ENCODE results near the gene OR10G7. TPM values are rescaled to one million over a fixed set of nuclear protein-coding genes. Genes with fewer than 3 reads are reported as not detected.
A peak's percentile ranks its signal among the peaks of the same experiment; 100 is the strongest.

Gene OR10G7
- total RNA-seq, 6 donors from 2014 or later = not detected

DNA sequence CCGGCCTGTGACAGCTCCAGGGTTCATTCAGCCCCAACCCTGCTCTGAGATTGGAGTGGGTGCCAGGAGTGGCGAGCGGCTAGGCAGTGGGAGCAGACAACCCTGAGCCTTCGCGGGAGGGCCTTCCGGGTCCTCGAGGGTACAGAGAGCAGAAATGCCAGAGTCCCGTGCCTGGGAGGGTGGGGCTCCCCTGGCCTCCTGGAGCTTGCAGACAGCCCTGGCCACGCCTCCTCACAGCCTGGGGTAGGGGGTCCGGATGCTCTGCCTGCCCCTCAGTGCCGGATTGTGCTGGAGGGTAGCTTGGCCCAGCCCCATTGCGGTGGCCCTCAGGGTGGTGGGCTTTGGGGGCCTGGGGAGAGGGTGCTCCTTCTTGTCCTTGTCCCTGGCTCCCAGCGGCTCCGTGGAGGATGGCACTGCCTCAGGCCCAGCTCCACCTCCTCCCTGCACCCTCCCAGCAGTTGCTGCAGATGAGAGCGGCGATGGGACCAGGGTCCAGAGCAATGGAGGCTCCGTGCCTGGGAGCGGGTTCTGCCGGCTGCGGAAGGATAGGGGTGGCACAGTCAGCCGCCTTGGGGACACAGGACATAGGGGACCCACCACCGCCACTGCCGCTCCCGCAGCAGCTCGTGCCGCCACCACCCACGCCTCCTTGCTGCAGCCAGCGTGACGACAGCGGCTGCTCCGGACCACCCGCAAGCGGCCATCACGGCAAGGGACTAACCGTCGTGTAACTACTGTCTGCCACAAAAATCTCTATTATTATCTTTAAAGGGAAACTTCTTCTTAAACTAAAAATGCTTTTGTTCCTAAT, 34.9 kb upstream of the OR10G7 start:
- peak overlapping the region in 1 of 4 donors; percentile 33 for H3K27ac ChIP-seq
- peaks cover 0 to 9% (median 0%) of the 10 kb centered on the region in 4 donors for H3K27me3 ChIP-seq
- WGBS, 2 donors = 7 to 10% methylated on average over 16 to 35 of the region's 36 CpGs
- DNase-seq (peak in 1 of 2 donors; percentile 86), ATAC-seq (ENCODE audit: low FRiP score in 2 of 2) (peak; percentile 50 to 61)
- peaks cover 2 to 16% (median 8%) of the 10 kb centered on the region in 4 donors for H3K4me1 ChIP-seq
- H3K9me3 ChIP-seq = no peaks in the 10 kb centered on the region
- H3K4me3 ChIP-seq = peak overlapping the region in 3 of 4 donors; percentile 28 to 43 (median 37)
- H3K36me3 ChIP-seq = no peaks in the 10 kb centered on the region
- peak in 1 of 6 experiments; percentile 6 for TF ChIP-seq CTCF (IDR thresholded peaks at IDR 0.05)
- TF ChIP-seq POLR2A (IDR thresholded peaks at IDR 0.05) = peak in 1 of 4 donors; percentile 39
- no peak for TF ChIP-seq EP300 (IDR thresholded peaks at IDR 0.05)

DNA sequence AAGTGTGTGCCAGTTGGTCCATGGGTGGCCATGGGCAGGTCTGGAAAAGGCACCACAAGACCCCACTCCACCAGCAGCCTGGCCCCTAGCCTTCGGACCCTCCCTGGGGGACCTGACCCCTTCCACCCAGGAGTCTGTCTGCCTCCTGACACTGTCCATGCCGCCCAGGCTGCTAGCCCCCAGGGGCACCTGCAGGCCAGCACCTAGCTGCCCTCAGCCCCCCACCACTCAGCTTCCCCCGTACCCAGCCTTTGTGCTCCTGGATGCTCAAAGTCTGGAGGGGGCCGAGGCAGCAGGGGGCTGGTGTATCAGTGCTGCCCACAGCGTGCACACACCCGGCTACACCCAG, 34.3 kb upstream of the OR10G7 start:
- ATAC-seq (ENCODE audit: low FRiP score in 2 of 2) (peak in 1 of 2 donors; percentile 3), DNase-seq (no peak)

DNA sequence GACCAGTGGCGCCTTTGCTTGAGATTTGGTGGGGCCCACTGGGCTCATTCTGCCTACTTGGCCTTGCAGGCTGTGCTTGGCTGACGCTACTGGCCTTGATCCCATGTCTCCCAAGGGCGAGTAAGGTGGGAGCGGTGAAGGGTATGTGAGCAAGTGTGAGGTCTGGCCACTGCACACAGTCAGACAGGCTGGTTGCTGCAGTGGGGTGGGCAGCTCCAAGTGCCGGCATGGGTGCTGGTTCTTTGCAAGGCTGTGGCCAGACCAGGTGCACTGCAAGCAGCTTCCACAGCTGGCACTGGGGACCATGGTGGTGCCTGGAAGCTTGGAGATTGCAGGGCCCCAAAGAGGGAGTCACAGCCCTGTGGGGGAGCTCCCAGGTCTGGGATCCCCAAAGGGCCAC, 33.4 kb upstream of the OR10G7 start:
- peaks cover 0 to 9% (median 0%) of the 10 kb centered on the region in 4 donors for H3K27me3 ChIP-seq

More for the DNA sequence above, 34.3 kb upstream of the OR10G7 start:
- 77 to 100% methylated on average over 1 to 4 of the region's 6 CpGs for WGBS, 2 donors
- TF ChIP-seq EP300 (IDR thresholded peaks at IDR 0.05) (no peak), POLR2AphosphoS5 (IDR thresholded peaks at IDR 0.05) (no peak), CTCF (IDR thresholded peaks at IDR 0.05) (no peak), POLR2A (IDR thresholded peaks at IDR 0.05) (no peak)
- Histone ChIP-seq H3K27me3 (peaks cover 0 to 9% (median 0%) of the 10 kb centered on the region in 4 donors), H3K36me3 (no peaks in the 10 kb centered on the region), H3K4me3 (peak overlapping the region in 1 of 4 donors; percentile 37), H3K27ac (peak overlapping the region in 1 of 4 donors; percentile 33), H3K9me3 (no peaks in the 10 kb centered on the region), H3K4me1 (peaks cover 2 to 16% (median 10%) of the 10 kb centered on the region in 4 donors)

DNA sequence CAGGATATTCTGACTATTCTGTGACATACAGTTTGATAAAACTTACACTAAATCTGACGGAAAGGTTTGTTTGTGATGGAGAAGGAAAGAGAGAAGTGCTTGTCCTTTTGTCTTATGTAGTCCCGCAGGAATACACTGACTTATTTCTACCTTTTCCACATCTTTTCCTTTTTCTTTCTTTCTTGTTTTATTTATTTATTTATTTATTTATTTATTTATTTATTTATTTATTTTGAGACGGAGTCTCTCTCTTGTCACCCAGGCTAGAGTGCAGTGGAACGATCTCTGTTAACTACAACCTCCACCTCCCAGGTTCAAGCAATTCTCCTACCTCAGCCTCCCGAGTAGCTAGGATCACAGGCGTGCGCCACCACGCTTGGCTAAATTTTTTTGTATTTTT, 31.0 kb upstream of the OR10G7 start:
- no peak overlapping the region for H3K4me3 ChIP-seq

More for the DNA sequence above, 33.4 kb upstream of the OR10G7 start:
- DNase-seq = peak in 1 of 2 donors; percentile 26
- H3K4me1 ChIP-seq = peaks cover 2 to 23% (median 14%) of the 10 kb centered on the region in 4 donors
- ATAC-seq (ENCODE audit: low FRiP score in 2 of 2) = no peak
- H3K9me3 ChIP-seq = no peaks in the 10 kb centered on the region
- H3K27ac ChIP-seq = no peak overlapping the region
- H3K4me3 ChIP-seq = no peak overlapping the region
- TF ChIP-seq EP300 (IDR thresholded peaks at IDR 0.05) = no peak
- no peak for TF ChIP-seq POLR2A (IDR thresholded peaks at IDR 0.05)
- TF ChIP-seq CTCF (IDR thresholded peaks at IDR 0.05) = no peak
- no peak for TF ChIP-seq POLR2AphosphoS5 (IDR thresholded peaks at IDR 0.05)
- WGBS, 2 donors = 89 to 91% methylated on average over 4 to 5 of the region's 5 CpGs
- H3K36me3 ChIP-seq = no peaks in the 10 kb centered on the region

More for the DNA sequence above, 31.0 kb upstream of the OR10G7 start:
- H3K27ac ChIP-seq = no peak overlapping the region
- ATAC-seq (ENCODE audit: low FRiP score in 2 of 2) = no peak
- H3K36me3 ChIP-seq = no peaks in the 10 kb centered on the region
- 86 to 87% methylated on average over 8 of the region's 8 CpGs for WGBS, 2 donors
- TF ChIP-seq CTCF (IDR thresholded peaks at IDR 0.05) (no peak), POLR2AphosphoS5 (IDR thresholded peaks at IDR 0.05) (no peak), EP300 (IDR thresholded peaks at IDR 0.05) (no peak), POLR2A (IDR thresholded peaks at IDR 0.05) (no peak)
- H3K9me3 ChIP-seq = no peaks in the 10 kb centered on the region
- H3K27me3 ChIP-seq = peaks cover 0 to 9% (median 0%) of the 10 kb centered on the region in 4 donors
- no peak for DNase-seq
- H3K4me1 ChIP-seq = peaks cover 2 to 23% (median 17%) of the 10 kb centered on the region in 4 donors

Measured in upper lobe of left lung (tissue), 6 donors.